Measurements from ENCODE around the gene OPCML.

Gene OPCML

DNA sequence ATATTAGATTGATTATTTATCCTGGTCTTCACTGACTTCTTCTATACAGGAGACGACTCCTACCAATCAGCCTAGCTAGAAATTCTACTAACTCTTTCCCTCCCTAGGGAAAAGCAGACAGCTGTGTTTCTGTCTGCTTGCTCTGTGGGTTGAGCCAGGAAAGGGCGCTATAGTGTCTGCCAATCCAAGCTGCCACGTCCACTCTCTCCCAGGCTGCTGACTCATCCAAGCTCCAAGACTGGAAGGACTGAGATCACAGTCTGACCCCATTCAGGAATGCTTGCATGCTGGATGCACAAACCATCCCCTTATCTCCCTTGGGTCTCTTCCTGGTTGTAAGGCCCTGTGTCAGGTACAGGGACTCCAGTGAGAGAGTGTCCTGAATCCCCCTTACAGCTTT, 955.6 kb downstream of the OPCML start:
- DNase-seq = no peak

DNA sequence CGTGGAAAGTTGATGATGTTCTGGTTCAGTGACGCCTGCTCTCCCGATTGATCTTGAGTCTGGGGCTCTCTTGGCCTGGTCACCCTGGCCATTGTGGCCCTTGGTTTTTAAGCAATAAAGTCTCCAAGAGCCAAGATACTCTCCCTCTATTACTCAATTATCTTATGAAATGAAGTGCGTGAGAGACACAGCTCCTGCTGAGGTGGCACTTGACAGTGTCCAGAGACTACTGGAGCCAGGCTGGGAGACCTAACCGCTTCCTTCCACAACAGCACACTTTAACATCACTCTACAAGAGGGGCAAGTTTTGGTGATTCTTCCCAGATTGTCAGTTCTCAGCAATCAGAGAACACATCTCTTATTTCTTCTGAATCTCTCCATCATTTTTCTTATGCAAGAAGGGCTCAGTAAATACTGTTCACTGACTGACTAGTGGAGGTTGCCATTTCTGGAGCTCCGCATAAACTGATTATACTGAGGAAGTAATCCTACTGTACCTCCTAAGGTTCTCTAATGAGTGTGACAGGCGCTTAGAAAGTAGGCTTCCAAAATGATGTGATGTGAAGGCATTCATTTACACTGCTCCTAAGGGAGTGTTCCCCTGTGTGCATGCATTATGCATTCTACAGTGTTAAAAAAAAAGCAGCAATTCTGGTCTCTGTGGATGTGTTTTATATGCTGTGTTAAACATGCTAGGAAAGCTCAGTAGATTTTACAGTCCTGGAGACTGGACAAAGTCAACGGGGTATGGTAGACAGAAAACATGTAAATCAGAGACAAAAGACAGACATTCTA, 968.0 kb downstream of the OPCML start:
- no peak for DNase-seq

GRCh38 chr11:132563050-132563449, 969.3 kb downstream of the OPCML start:
- DNase-seq = no peak

GRCh38 chr11:132561937-132562336, 970.4 kb downstream of the OPCML start:
- DNase-seq = no peak

- no peak for DNase-seq
Measured at GRCh38 chr11:132559331-132560036, 972.8 kb downstream of the OPCML start.

GRCh38 chr11:132556316-132556715, 976.0 kb downstream of the OPCML start:
- DNase-seq = no peak

DNA sequence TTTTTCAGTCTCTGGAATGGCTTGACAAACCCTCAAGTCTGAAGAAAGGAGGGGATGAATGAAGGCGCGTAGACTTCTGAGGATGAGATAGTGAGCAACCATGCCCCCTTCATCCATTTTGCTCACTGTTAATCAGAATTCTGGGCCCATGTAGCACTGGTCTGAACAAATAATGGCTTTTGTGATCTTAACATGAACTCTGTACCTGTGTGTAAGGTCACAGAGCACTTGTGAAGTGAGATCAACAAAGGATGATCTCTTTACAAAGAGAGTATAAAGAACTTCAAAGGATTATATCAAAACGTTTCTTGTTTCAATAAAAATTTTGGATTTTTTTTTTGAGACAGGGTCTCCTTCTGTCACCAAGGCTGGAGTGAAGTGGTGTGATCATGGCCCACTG, 976.7 kb downstream of the OPCML start:
- DNase-seq = no peak

DNA sequence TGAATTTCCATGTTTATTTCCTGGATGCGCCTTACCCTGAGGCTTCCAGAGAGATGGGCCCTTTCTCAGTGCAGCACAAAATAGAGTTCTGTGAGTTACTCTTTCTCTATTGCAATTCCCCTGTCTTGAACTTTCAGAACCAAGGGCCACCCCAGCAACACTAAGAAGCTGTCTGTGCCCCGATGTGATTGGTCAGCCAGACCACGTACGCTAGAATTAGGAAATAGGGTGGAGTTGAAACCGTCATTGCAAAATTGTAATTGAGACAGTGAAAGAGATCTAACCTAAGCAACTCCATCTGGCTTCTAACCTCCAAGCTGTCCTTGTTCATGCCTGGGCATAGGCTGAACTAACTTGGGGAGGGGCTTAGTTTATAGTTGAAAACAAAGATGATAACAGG, 981.3 kb downstream of the OPCML start:
- no peak for DNase-seq

GRCh38 chr11:132549561-132549960, 982.7 kb downstream of the OPCML start:
- DNase-seq = no peak

- no peak for DNase-seq
Measured at GRCh38 chr11:132549001-132549400, 983.3 kb downstream of the OPCML start.

GRCh38 chr11:132544007-132544406, 988.3 kb downstream of the OPCML start:
- DNase-seq = no peak

- no peak for DNase-seq
Measured at GRCh38 chr11:132541794-132542193, 990.5 kb downstream of the OPCML start.

DNA sequence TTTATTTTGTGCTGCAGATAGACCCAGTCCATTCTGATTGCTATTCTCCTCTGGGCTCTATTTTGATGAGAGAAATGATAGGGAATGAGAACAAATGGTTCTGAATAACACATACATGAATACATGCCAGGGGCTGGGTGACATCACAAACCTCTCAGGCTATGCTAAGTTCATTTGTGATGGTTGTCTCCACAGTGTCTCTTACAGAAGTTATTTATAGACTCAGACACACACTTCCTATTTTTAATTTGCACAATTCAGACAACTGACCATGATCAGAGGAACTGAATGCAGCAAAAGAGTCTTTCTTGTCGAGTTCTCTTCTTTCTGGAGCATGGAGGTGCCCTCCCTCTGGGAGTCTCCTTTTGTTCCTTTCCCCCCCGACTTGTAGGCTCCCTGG, 991.7 kb downstream of the OPCML start:
- no peak for DNase-seq

- no peak for DNase-seq
Measured at GRCh38 chr11:132539590-132540368, 992.5 kb downstream of the OPCML start.

DNA sequence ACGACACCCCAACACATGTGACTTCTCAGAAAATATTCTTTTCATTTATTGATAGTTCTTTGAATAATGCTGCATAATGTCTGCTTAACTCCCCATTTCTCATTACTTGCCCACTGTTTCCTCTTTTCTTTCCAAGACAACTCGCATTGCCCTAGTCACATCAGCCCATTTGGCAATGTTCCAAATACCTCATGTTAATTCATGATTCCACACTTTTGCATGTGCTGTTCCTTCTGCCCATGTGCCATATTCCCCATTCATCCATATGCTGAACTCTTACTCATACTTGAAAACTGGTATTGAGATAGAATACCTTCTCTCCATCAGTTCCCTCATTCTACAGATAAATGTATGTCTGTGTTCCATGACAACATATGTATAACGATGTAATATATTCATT, 993.7 kb downstream of the OPCML start:
- DNase-seq = no peak

DNA sequence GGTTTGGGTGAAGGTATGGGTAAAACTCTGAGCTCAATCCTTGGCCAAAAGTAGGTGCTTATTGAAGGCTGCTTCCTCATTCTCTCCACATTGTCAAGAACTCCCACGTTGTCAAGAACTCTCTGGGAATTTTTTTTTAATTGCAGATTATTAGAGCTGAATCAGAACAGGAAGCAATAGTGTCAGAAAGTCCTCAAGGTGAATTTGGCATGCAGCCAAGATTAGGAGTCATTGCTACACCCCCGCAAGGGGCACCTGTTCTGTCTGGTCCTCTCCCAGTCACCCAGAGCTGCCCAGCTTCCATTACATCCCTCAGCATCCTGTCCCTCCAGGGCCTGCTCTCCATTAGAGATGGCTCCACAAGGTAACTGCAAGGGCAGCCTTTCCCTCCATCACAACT, 996.5 kb downstream of the OPCML start:
- DNase-seq = no peak

GRCh38 chr11:132531921-132532320, 1000.4 kb downstream of the OPCML start:
- no peak for DNase-seq

GRCh38 chr11:132528181-132528580, 1004.1 kb downstream of the OPCML start:
- DNase-seq = no peak

DNA sequence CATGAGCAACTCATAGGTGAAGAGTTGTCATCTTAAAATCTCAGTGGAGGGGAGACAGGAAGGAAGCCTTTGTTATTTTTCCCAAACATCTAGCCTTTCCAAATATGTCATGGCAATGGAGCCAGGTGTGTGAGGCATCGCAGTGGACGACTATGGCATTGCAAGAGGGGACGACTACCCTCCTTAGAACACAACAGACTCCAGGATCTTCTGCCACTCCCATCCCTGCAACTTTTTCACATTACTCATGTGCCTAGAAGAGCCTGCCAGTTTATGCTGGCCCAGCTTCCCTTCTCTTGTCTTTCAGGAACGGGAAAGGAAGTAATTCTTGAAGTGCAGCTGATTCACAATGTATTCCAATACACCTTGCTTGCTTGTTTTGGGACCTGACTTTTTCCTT, 1008.4 kb downstream of the OPCML start:
- no peak for DNase-seq

DNA sequence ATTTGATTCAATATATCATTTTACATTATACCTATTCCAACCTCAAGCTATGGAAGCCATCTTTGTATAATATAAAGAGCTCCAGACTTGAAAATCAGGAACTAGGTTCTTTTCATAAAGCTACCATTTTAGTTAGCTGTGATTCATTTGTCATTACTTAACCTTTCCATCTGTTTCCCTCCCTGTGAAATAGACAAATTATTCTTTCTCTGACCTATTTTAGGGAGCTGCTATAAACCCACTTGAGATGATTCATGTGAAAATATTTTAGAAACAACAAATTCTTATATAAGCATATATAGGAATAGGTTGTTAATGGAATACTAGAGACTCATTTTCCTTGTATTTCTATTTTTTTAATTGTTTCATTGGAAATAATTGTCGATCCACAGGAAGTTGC, 1012.1 kb downstream of the OPCML start:
- no peak for DNase-seq

DNA sequence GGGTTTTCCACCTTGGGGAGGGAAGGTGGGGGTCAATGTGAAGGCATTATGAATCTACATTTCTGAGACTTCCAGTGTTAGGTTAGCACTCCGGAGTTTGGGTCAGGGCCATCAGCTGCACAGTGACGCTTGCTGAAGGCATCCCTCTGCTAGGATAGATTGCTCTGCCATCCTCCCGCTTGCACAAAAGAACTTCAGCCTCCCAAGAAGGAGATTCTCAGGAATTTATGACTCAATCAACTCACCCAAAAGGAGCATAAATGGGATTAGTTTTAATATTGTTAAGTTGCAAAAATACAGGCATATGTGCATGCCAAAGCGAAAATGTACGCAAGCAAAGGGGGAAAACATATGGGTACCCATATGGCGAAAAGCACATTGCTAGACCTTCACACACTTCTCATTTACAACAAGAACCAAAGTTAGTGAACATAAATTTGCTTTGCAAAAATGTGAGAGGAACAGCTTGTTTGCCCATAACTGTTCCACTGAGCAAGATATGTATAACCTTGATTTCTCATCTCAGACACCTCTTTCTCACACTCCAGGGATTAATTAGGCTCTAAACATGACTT, 1013.0 kb downstream of the OPCML start:
- no peak for DNase-seq

- no peak for DNase-seq
Measured at GRCh38 chr11:132504501-132505041, 1027.7 kb downstream of the OPCML start.

DNA sequence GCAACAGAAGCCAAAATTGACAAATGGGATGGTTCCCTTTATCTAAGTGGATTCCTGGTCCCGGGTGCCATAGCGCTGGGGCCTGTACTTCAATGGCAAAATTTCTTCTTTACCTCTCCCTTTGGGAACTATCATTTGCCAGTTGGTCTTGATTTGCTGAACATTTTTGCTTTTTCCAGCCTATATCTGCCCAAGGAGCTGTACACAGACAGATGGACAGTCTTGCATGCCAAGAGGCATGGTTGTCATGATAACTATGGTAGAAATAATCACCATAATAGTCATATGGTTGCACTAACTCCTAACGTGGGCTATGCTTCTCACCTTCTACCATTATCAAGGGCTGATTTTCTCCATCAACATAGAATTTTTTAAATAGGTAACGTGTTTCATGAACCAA, 1030.9 kb downstream of the OPCML start:
- DNase-seq = no peak
